Activated T-helper 1 cell treated with anti-CD3 and anti-CD28 coated beads, Interleukin-12 subunit alpha, Interleukin-12 subunit beta, Interleukin-2, Interleukin-4 antibody, amounts not matched to agents 30 ng/mL and 10 ng/mL and 1 ng/mL, durations not matched to agents 14 hours and 24 hours and 36 hours (primary cell): Measurements from ENCODE around the gene WDTC1. TPM values are rescaled to one million over a fixed set of nuclear protein-coding genes. Genes with fewer than 3 reads are reported as not detected.

ENCODE experiments used
- DNase-seq: peaks from one replicate; pipeline ENCODE4 v3.0.0; 2021; ENCODE audit warnings: low spot score
- H3K27ac Mint-ChIP-seq: one replicate; pipeline ENCODE4 v1.8.0; 2021; ENCODE audit warnings: mild to moderate bottlenecking, mixed read lengths
- H3K27me3 Mint-ChIP-seq: one replicate; pipeline ENCODE4 v1.8.0; 2022; ENCODE audit warnings: mild to moderate bottlenecking, moderate library complexity, mixed read lengths; ENCODE audit not compliant: insufficient read depth
- H3K36me3 Mint-ChIP-seq: one replicate; pipeline ENCODE4 v1.8.0; 2021; ENCODE audit warnings: low read depth, mixed read lengths
- H3K4me1 Mint-ChIP-seq: one replicate; pipeline ENCODE4 v1.8.0; 2021; ENCODE audit warnings: low read depth, mixed read lengths
- H3K4me3 Mint-ChIP-seq: one replicate; pipeline ENCODE4 v1.8.0; 2021; ENCODE audit warnings: mild to moderate bottlenecking, moderate library complexity, mixed read lengths
- H3K9me3 Mint-ChIP-seq: one replicate; pipeline ENCODE4 v1.8.0; 2021; ENCODE audit warnings: mixed read lengths
- intact Hi-C: fragments of 100-400 bp; cut with micrococcal nuclease; formaldehyde crosslinking; loops from one replicate; pipeline ENCODE4 v1.15.1; 2024
- total RNA-seq: library from RNA; stranded (reverse); gene quantifications from 2 replicates; pipeline ENCODE4 v1.2.3, GENCODE V29; 2022

WDTC1 gene
- total RNA-seq, 1 donor from 2014 or later, result 20.1 TPM

- no peaks in the 10 kb centered on the region for H3K9me3 Mint-ChIP-seq
- H3K27me3 Mint-ChIP-seq, result no peaks in the 10 kb centered on the region
- intact Hi-C loops, result loop anchor here (1.0 to 2.0 kb wide), 6 partner anchors 8 to 57 kb away; partner anchors contain the start of genes SYTL1 and TMEM222
- peak overlapping the region; percentile 74 for H3K27ac Mint-ChIP-seq
- no peaks in the 10 kb centered on the region for H3K36me3 Mint-ChIP-seq
- H3K4me1 Mint-ChIP-seq, result peaks cover 22% of the 10 kb centered on the region
- H3K4me3 Mint-ChIP-seq, result peak overlapping the region; percentile 58
- peak; percentile 73 for DNase-seq
These were observed 123.0 kb downstream of the WDTC1 start for GRCh38 chr1:27357281-27358037.

Other genes with a start within 250 kb of the WDTC1 start
- 2.0 TPM in 2 replicates for gene TRNP1, start 240.9 kb upstream of the WDTC1 start, total RNA-seq
- gene TENT5B, start 221.8 kb upstream of the WDTC1 start, total RNA-seq, result not detected in 2 replicates
- 27.9 and 28.8 TPM in 2 replicates for gene SLC9A1, start 79.5 kb upstream of the WDTC1 start, total RNA-seq
- gene TMEM222, start 87.5 kb downstream of the WDTC1 start, total RNA-seq, result 44.3 and 47.4 TPM in 2 replicates
- 24.4 and 26.3 TPM in 2 replicates for gene SYTL1, start 107.4 kb downstream of the WDTC1 start, total RNA-seq
- gene MAP3K6, start 132.3 kb downstream of the WDTC1 start, total RNA-seq, result 11.2 and 13.7 TPM in 2 replicates
- gene FCN3, start 140.2 kb downstream of the WDTC1 start, total RNA-seq, result not detected in 2 replicates
- gene CD164L2, start 148.7 kb downstream of the WDTC1 start, total RNA-seq, result not detected in 2 replicates
- gene GPR3, start 158.0 kb downstream of the WDTC1 start, total RNA-seq, result 3.2 and 4.0 TPM in 2 replicates